ENCODE results near the gene ERG.

The ERG gene

DNA sequence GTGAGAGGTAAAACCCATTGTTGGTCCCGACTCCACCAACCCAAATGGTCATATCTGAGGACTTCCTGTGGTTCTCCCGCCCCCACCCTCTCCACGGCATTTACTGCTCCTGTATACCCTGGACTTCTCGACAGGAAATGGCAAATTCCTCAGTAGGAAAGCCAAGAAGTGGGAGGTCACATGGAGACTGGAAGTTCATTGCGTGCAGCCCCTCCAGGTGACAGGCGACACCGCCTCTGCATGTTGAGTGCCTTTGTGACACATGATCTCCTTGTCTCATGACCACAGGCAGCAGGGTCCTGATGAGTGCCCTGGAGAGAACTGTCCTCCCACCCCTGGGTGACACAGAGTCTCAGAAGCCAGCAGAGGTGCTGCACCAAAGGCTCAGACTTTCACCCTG lies 24.2 kb downstream of the ERG start:
- H3K9me3 ChIP-seq (ENCODE audit: control extremely low read depth in 1 of 5, control insufficient read depth in 4 of 5, insufficient read depth in 2 of 5, low read depth in 1 of 5, low read length in 4 of 5), result no peaks in the 10 kb centered on the region
- H3K27me3 ChIP-seq (replicated peaks in 2 of 5; ENCODE audit: control insufficient read depth in 4 of 5, insufficient read depth in 5 of 5, low read length in 4 of 5), result no peaks in the 10 kb centered on the region
- WGBS (ENCODE audit: insufficient coverage), result 53% methylated on average over 5 of the region's 7 CpGs
- H3K4me3 ChIP-seq (ENCODE audit: control insufficient read depth in 1 of 7, extremely low read depth in 1 of 7, insufficient read depth in 4 of 7, low read depth in 2 of 7, low read length in 6 of 7), result peak overlapping the region in 3 of 7 experiments; percentile 8 to 33 (median 23)
- H3K36me3 ChIP-seq (ENCODE audit: control insufficient read depth in 4 of 4, insufficient read depth in 4 of 4, low read length in 3 of 4), result peaks cover 0 to 17% (median 4%) of the 10 kb centered on the region in 4 experiments
- H3K27ac ChIP-seq (ENCODE audit: insufficient read depth in 1 of 2, low read depth in 1 of 2, low read length in 2 of 2, poor library complexity in 1 of 2, severe bottlenecking in 2 of 2), result peak overlapping the region; percentile 98
- ChIA-PET CTCF (interaction anchor here (1.9 kb wide), 1 partner anchor 22 kb away, joined by 5 read pairs; no protein-coding TSS in a partner anchor), POLR2A (interaction anchor here (4.3 kb wide), 1 partner anchor 21 kb away, joined by 41 read pairs; no protein-coding TSS in a partner anchor)
- DNase-seq, result peak in 2 of 3 donors; percentile 59 to 76
- peaks cover 55 to 95% (median 90%) of the 10 kb centered on the region in 4 experiments for H3K4me1 ChIP-seq (ENCODE audit: control extremely low read depth in 1 of 4, control insufficient read depth in 4 of 4, insufficient read depth in 4 of 4, low read length in 3 of 4)

DNA sequence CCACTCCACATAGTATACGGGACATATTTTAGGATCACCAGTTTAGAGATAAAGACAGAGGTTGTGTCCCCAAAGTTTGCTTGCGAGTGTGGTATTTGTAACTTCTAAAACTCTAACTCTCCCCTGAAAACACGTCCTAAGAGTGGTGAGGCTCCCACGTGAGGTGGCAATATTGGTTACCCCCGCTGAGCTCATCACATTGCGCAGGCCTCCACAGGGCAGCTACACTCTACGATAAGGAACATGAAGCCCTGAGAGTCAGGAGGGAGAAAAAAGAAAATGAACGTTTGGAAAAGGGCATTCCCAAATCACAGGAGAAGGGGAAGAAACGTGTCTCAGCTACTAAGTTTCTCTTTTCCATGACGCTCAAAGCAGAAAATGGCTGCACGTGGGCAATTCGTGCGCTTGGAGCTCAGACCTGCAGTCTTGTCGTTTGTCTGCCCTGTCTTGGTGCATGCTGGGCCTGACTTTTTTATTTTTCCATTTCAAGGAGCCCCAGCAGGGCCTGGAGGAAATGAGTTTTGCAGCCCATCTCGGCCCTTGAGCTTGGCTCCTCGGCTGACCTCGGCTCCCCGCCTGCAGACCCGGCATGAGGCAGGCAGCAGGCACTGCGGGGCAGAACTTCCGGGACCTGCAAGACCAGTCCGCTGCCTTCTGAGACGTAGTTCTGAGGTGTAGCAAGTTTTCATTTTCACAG lies 25.7 kb downstream of the ERG start:
- WGBS (ENCODE audit: insufficient coverage), result 42% methylated on average over 17 of the region's 23 CpGs
- no peak for DNase-seq
- no peaks in the 10 kb centered on the region for H3K27me3 ChIP-seq (replicated peaks in 2 of 5; ENCODE audit: control insufficient read depth in 4 of 5, insufficient read depth in 5 of 5, low read length in 4 of 5)
- H3K9me3 ChIP-seq (ENCODE audit: control extremely low read depth in 1 of 5, control insufficient read depth in 4 of 5, insufficient read depth in 2 of 5, low read depth in 1 of 5, low read length in 4 of 5), result no peaks in the 10 kb centered on the region
- peaks cover 0 to 24% (median 12%) of the 10 kb centered on the region in 4 experiments for H3K36me3 ChIP-seq (ENCODE audit: control insufficient read depth in 4 of 4, insufficient read depth in 4 of 4, low read length in 3 of 4)
- CTCF ChIA-PET, result interaction anchor here (0.9 to 1.9 kb wide), 9 partner anchors 12 to 665 kb away, joined by 3 to 5 read pairs (median 4); partner anchors contain the start of gene ERG
- H3K27ac ChIP-seq (ENCODE audit: insufficient read depth in 1 of 2, low read depth in 1 of 2, low read length in 2 of 2, poor library complexity in 1 of 2, severe bottlenecking in 2 of 2), result peak overlapping the region; percentile 49 to 77
- POLR2A ChIA-PET, result interaction anchor here (0.6 kb wide), 3 partner anchors 22 to 40 kb away, joined by 3 read pairs; no protein-coding TSS in a partner anchor
- peaks cover 48 to 93% (median 88%) of the 10 kb centered on the region in 4 experiments for H3K4me1 ChIP-seq (ENCODE audit: control extremely low read depth in 1 of 4, control insufficient read depth in 4 of 4, insufficient read depth in 4 of 4, low read length in 3 of 4)
- peak overlapping the region in 4 of 7 experiments; percentile 19 to 59 (median 42) for H3K4me3 ChIP-seq (ENCODE audit: control insufficient read depth in 1 of 7, extremely low read depth in 1 of 7, insufficient read depth in 4 of 7, low read depth in 2 of 7, low read length in 6 of 7)

DNA sequence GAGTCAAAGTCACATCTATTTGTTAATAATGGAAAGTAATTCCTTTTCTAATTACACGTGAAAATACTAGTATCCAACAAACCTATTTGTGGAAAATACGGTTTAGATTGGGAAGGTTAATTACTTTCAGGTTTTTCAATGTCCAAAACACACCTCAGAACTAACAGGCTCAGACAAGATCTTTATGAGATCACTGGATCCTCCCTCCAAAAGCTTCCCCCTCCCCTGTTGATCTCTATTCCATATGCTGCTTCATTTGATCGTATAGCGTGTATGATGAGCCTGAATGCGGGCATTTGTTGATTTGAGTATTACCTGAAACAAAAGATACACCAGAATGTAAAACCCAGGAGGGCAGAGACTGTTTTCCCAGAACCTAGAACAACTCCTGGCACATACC lies 26.5 kb downstream of the ERG start:
- peaks cover 0 to 27% (median 18%) of the 10 kb centered on the region in 4 experiments for H3K36me3 ChIP-seq (ENCODE audit: control insufficient read depth in 4 of 4, insufficient read depth in 4 of 4, low read length in 3 of 4)
- ChIA-PET CTCF (interaction anchor here (1.2 to 1.5 kb wide), 5 partner anchors 11 to 666 kb away, joined by 3 to 5 read pairs (median 4); no protein-coding TSS in a partner anchor), POLR2A (no interaction called here)
- peaks cover 47 to 93% (median 88%) of the 10 kb centered on the region in 4 experiments for H3K4me1 ChIP-seq (ENCODE audit: control extremely low read depth in 1 of 4, control insufficient read depth in 4 of 4, insufficient read depth in 4 of 4, low read length in 3 of 4)
- peak overlapping the region; percentile 49 to 77 for H3K27ac ChIP-seq (ENCODE audit: insufficient read depth in 1 of 2, low read depth in 1 of 2, low read length in 2 of 2, poor library complexity in 1 of 2, severe bottlenecking in 2 of 2)
- no peaks in the 10 kb centered on the region for H3K27me3 ChIP-seq (replicated peaks in 2 of 5; ENCODE audit: control insufficient read depth in 4 of 5, insufficient read depth in 5 of 5, low read length in 4 of 5)
- H3K9me3 ChIP-seq (ENCODE audit: control extremely low read depth in 1 of 5, control insufficient read depth in 4 of 5, insufficient read depth in 2 of 5, low read depth in 1 of 5, low read length in 4 of 5), result no peaks in the 10 kb centered on the region
- H3K4me3 ChIP-seq (ENCODE audit: control insufficient read depth in 1 of 7, extremely low read depth in 1 of 7, insufficient read depth in 4 of 7, low read depth in 2 of 7, low read length in 6 of 7), result peak overlapping the region in 2 of 7 experiments; percentile 57 to 59
- DNase-seq, result no peak
- 80% methylated on average over 2 of the region's 5 CpGs for WGBS (ENCODE audit: insufficient coverage)

DNA sequence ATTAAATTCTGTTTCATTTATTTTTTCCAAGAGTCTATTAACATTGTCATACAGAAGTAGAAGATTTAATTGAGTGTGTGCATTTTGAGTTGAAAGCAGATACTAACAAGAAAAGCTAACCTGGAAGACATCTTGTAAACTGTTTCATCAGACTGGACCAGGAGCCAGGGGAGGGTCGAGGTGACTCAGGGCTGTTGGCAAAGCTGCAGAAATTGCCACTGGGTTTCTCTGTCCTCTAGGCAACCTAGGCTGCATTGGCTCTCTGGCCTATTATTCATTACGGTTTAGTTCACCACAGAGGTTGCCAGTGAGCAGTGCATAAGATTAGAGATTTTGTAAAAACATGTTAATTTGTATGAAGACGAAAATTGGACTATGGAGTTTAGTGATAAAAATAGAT lies 27.5 kb downstream of the ERG start:
- WGBS (ENCODE audit: insufficient coverage), result 43% methylated on average over 2 of the region's 3 CpGs
- Histone ChIP-seq H3K27me3 (replicated peaks in 2 of 5; ENCODE audit: control insufficient read depth in 4 of 5, insufficient read depth in 5 of 5, low read length in 4 of 5) (no peaks in the 10 kb centered on the region), H3K36me3 (ENCODE audit: control insufficient read depth in 4 of 4, insufficient read depth in 4 of 4, low read length in 3 of 4) (peaks cover under 1 to 30% (median 19%) of the 10 kb centered on the region in 4 experiments), H3K4me3 (ENCODE audit: control insufficient read depth in 1 of 7, extremely low read depth in 1 of 7, insufficient read depth in 4 of 7, low read depth in 2 of 7, low read length in 6 of 7) (no peak overlapping the region), H3K4me1 (ENCODE audit: control extremely low read depth in 1 of 4, control insufficient read depth in 4 of 4, insufficient read depth in 4 of 4, low read length in 3 of 4) (peaks cover 46 to 90% (median 82%) of the 10 kb centered on the region in 4 experiments), H3K27ac (ENCODE audit: insufficient read depth in 1 of 2, low read depth in 1 of 2, low read length in 2 of 2, poor library complexity in 1 of 2, severe bottlenecking in 2 of 2) (peak overlapping the region; percentile 10 to 77), H3K9me3 (ENCODE audit: control extremely low read depth in 1 of 5, control insufficient read depth in 4 of 5, insufficient read depth in 2 of 5, low read depth in 1 of 5, low read length in 4 of 5) (no peaks in the 10 kb centered on the region)
- ChIA-PET POLR2A (interaction anchor here (1.1 kb wide), 1 partner anchor 25 kb away, joined by 3 read pairs; no protein-coding TSS in a partner anchor), CTCF (interaction anchor here (1.1 to 2.4 kb wide), 5 partner anchors 10 to 94 kb away, joined by 3 to 6 read pairs (median 4); partner anchors contain the start of gene ERG)
- DNase-seq, result peak in 2 of 3 donors; percentile 73 to 76

DNA sequence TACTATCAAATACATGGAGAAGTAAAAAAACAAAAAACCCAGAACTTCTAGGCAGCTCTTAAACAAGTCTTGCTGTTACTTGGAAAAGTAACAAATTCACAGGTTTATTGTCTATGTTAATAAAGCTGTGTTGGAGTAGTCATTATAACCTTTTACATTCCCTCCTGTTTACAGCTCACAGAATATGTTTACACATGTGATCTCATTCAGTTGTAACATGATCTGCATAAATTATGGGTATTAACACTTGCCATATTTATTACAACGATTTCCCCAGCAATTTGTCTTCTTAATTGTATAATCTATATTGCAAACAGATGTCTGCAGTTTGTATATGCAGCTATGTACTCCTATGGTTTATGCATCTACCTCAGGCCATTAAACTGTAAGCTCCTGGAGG lies 28.6 kb downstream of the ERG start:
- no CpG with 5 or more reads among the region's 1 CpG for WGBS (ENCODE audit: insufficient coverage)
- CTCF ChIA-PET, result interaction anchor here (0.5 to 2.4 kb wide), 6 partner anchors 13 to 332 kb away, joined by 3 to 6 read pairs (median 3); partner anchors contain the start of gene ERG

DNA sequence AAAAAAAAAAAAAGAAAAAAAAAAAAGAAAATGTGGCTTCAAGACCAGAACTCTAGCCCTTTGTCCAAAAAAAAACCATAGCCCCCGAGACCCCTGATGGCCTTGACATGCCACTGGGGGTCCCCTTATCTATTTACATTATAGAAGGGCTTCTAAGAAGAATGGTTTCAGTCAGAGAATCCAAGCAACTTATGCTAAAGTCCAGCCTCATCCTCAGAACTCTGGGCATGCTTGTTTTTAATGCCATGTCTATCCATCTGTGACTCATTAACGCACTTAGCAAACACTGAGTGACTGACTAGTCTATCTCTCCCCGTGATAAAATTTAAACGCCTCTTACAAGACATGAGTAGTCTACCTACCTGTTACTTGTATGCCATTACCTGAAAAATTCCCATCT lies 29.3 kb downstream of the ERG start:
- Histone ChIP-seq H3K36me3 (ENCODE audit: control insufficient read depth in 4 of 4, insufficient read depth in 4 of 4, low read length in 3 of 4) (peaks cover 2 to 36% (median 24%) of the 10 kb centered on the region in 4 experiments), H3K9me3 (ENCODE audit: control extremely low read depth in 1 of 5, control insufficient read depth in 4 of 5, insufficient read depth in 2 of 5, low read depth in 1 of 5, low read length in 4 of 5) (no peaks in the 10 kb centered on the region), H3K4me1 (ENCODE audit: control extremely low read depth in 1 of 4, control insufficient read depth in 4 of 4, insufficient read depth in 4 of 4, low read length in 3 of 4) (peaks cover 34 to 76% (median 64%) of the 10 kb centered on the region in 4 experiments), H3K27me3 (replicated peaks in 2 of 5; ENCODE audit: control insufficient read depth in 4 of 5, insufficient read depth in 5 of 5, low read length in 4 of 5) (no peaks in the 10 kb centered on the region), H3K27ac (ENCODE audit: insufficient read depth in 1 of 2, low read depth in 1 of 2, low read length in 2 of 2, poor library complexity in 1 of 2, severe bottlenecking in 2 of 2) (peak overlapping the region in 1 of 2 experiments; percentile 44), H3K4me3 (ENCODE audit: control insufficient read depth in 1 of 7, extremely low read depth in 1 of 7, insufficient read depth in 4 of 7, low read depth in 2 of 7, low read length in 6 of 7) (no peak overlapping the region)
- DNase-seq, result peak in 1 of 3 donors; percentile 37
- WGBS (ENCODE audit: insufficient coverage), result 91% methylated on average over 3 of the region's 4 CpGs
- ChIA-PET POLR2A (no interaction called here), CTCF (interaction anchor here (0.5 to 2.4 kb wide), 3 partner anchors 15 to 331 kb away, joined by 3 to 6 read pairs (median 5); partner anchors contain the start of gene ERG)

More for the DNA sequence above, 28.6 kb downstream of the ERG start:
- Histone ChIP-seq H3K27me3 (replicated peaks in 2 of 5; ENCODE audit: control insufficient read depth in 4 of 5, insufficient read depth in 5 of 5, low read length in 4 of 5) (no peaks in the 10 kb centered on the region), H3K4me3 (ENCODE audit: control insufficient read depth in 1 of 7, extremely low read depth in 1 of 7, insufficient read depth in 4 of 7, low read depth in 2 of 7, low read length in 6 of 7) (no peak overlapping the region), H3K36me3 (ENCODE audit: control insufficient read depth in 4 of 4, insufficient read depth in 4 of 4, low read length in 3 of 4) (peaks cover 2 to 40% (median 21%) of the 10 kb centered on the region in 4 experiments), H3K4me1 (ENCODE audit: control extremely low read depth in 1 of 4, control insufficient read depth in 4 of 4, insufficient read depth in 4 of 4, low read length in 3 of 4) (peaks cover 37 to 81% (median 71%) of the 10 kb centered on the region in 4 experiments), H3K9me3 (ENCODE audit: control extremely low read depth in 1 of 5, control insufficient read depth in 4 of 5, insufficient read depth in 2 of 5, low read depth in 1 of 5, low read length in 4 of 5) (no peaks in the 10 kb centered on the region), H3K27ac (ENCODE audit: insufficient read depth in 1 of 2, low read depth in 1 of 2, low read length in 2 of 2, poor library complexity in 1 of 2, severe bottlenecking in 2 of 2) (peak overlapping the region in 1 of 2 experiments; percentile 12)
- DNase-seq, result no peak
- POLR2A ChIA-PET, result no interaction called here
